ENCODE results near the gene SLC18A2.
"Not testable (repeated sequence)": the region's sequence is repeated elsewhere in the genome, so short reads cannot be mapped to it uniquely, and the experiment has no call there.

Gene SLC18A2

GRCh38 chr10:117240621-117241529 lies at the start of gene SLC18A2:
Gene SLC18A2, plus strand, starts transcription at chr10:117241114. Its CDS starts 580 bp downstream, at chr10:117241694.
- DNase-seq: no peak

DNA sequence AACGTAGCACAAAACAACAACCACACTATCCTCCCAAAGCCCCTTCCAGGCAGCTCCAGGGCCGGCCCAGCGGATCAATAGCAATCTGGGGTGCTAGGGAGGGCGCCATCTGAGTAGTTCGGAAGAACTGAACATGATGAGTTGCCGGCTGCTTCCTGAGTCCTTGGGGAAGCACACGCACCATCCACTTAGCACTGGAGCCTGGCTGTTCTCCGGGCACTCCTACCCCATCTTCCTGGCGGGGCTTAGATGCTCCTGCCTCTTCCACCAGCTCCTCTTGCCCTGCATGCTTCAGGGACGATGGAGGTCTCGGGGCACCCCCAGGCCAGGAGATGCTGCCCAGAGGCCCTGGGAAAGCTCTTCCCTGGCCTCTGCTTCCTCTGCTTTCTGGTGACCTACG lies 43.7 kb upstream of the SLC18A2 start, which contains the start of gene KCNK18:
Gene KCNK18, plus strand, starts transcription at position 301 of the 400 bp plus-strand sequence. Its CDS starts 0 bp downstream, at position 301.
- no peak for DNase-seq

- no peak for DNase-seq
Observed at GRCh38 chr10:117198088-117198487, 42.8 kb upstream of the SLC18A2 start.

- no peak for DNase-seq
Observed at GRCh38 chr10:117201826-117202225, 39.1 kb upstream of the SLC18A2 start.

- no peak for DNase-seq
Observed at GRCh38 chr10:117204316-117204715, 36.6 kb upstream of the SLC18A2 start.

- no peak for DNase-seq
Observed at GRCh38 chr10:117212176-117212575, 28.7 kb upstream of the SLC18A2 start.

- no peak for DNase-seq
Observed at GRCh38 chr10:117214401-117214800, 26.5 kb upstream of the SLC18A2 start.

- DNase-seq: no peak
Observed at GRCh38 chr10:117215079-117215478, 25.8 kb upstream of the SLC18A2 start.

GRCh38 chr10:117216028-117216427 lies 24.9 kb upstream of the SLC18A2 start:
- no peak for DNase-seq

DNA sequence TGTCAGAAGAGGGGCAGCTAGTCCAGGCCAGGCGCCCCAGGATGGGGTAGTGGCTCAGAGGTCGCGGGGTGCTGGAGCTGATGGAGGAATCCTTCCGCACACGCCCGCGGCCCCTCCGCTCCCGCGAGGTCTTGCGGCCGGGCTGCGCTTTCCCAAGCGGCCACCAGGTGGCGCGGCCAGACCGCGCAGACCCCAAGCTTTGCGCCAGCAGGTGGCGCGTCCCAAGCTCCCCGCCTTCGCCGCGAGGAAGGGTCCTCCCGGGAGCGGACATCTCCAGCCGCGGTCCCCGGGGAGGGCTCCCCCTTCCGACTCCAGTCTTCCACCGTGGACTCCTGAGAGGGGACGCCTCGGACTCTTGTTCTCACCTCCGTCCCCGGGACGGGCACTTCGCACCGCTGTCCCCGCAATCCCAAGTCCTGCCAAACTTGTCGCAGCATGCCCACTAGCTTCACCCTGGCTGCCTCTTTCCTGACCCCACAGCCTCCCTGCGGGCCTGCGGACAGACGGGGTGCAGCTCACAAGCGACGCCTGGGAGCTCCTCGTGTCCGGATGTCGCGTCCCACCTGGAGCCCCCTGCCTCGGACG lies 24.2 kb upstream of the SLC18A2 start:
- peak in 1 of 2 experiments; percentile 68 for DNase-seq

- peak in 1 of 2 experiments; percentile 25 for DNase-seq
Observed at GRCh38 chr10:117217196-117217761, 23.6 kb upstream of the SLC18A2 start.

DNA sequence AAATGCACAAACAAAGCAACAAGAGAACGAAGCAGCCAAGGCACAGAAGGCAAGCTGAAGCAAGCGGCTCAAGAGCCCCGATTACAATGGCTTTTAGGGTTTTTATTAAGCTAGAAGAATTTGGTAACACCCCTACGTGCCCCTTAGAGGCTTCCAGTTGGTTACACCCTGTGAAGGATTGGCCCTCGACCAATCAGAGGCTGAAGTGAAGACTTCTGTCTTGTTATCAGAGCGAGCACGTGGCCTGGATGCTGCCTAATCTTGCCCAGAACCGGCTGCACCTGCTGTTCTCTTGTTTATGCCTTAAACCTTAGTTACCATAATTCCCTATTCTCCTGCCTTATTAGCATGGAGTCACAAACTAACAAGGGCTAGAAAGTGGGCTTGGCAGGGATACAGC lies 22.3 kb upstream of the SLC18A2 start:
- no peak for DNase-seq

- DNase-seq: no peak
Observed at GRCh38 chr10:117221156-117221711, 19.7 kb upstream of the SLC18A2 start.

DNA sequence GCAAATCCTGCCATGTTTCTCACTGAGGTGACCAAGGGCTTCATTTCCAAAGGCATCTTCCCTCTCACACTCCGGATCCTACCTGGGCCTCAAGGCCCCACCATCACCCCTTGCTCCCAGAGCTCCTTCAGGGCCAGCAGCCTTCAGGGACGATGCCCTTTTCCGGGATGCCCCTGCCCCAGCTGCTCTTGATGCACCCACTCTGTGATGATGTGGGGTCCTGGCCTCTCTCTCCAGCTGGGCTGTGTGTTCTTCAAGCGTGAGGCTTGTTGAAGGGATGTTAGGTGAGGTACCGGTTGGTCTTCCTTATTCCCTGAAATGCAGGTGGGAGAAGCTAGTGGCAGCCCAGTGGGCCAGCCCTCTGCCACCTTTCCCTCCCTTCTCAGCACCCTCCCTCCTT lies 18.4 kb upstream of the SLC18A2 start:
- DNase-seq: no peak

- no peak for DNase-seq
Observed at GRCh38 chr10:117222976-117223692, 17.8 kb upstream of the SLC18A2 start.

GRCh38 chr10:117223693-117224430 lies 17.1 kb upstream of the SLC18A2 start:
- DNase-seq: no peak

DNA sequence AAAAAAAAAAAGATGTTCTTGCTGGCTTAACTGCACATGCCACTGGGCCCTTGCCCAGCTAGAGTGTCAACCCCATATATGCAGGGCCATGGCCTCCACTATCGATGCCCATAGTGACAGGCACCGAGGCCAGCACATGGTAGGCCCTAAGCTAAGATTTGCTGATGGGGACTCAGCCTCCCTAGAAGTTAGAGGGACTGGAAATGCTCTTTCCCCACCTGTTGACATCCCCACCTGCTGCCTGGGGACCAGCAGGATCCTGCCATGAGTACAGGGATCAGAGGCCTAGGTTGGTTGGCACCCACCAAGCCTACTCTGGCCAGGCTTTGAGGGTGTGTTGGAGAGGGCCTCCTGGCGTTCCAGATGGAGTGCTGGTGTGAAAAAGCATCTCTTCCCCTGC lies 16.0 kb upstream of the SLC18A2 start:
- no peak for DNase-seq

DNA sequence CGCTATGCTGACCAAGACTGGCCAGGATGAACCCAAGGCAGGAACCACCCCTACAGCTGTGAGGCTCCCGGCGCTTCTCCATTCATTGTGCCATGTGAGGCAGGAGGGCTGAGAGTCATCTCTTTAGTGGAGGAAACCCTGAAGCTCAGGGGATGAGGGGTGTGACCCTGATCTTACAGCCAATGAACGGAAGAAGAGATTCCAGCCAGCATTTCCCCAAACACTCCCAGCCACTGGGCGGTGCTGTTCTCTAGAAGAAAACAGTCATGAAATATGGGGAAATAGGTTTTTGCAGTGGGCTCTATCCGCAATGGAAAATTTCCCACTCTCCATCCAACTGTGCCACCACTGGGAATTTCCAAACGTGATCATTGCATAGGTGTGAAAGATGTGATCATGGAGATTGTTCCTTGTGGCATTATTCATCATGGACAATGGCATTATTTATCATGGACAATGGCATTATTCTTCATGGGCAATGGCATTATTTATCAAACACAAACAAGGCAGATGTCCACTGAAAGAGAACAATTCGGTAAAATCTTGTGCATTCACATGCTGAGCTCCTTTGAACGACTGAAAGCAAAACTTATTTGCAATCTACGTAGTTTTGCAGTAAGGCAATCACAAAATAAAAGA lies 14.0 kb upstream of the SLC18A2 start:
- DNase-seq: peak in 1 of 2 experiments; percentile 3

DNA sequence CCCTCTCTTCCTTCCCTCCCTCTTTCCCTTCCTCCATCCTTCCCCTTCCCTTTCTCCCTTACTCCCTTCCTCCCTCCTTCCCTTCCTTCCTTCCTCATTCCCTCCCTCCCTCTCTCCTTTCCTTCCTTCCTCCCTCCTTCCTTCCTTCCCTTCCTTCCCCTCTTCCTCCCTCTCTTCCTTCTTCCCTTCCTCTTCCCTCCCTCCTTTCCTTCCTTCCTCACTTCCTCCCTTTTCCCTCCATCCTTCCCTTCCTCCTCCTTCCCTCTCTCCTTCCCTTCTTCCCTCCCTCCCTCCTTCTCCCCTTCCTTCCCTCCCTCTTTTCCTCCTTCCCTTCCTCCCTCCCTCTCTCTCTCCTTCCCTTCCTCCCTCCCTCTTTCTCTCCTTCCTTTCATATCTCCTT lies 12.7 kb upstream of the SLC18A2 start:
- no peak for DNase-seq

DNA sequence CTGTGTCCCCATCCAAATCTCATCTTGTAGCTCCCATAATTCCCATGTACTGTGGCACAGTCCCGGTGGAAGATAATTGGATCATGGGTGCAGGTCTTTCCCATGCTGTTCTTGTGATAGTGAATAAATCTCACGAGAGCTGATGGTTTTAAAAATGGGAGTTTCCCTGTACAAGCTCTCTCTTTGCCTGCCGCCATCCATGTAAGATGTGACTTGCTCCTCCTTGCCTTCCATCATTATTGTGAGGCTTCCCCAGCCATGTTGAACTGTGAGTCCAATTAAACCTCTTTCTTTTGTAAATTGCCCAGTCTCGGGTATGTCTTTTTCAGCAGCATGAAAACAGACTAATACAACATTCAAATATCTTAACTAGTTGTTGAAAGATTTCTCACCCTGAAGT lies 10.8 kb upstream of the SLC18A2 start:
- not testable (repeated sequence) for DNase-seq

DNA sequence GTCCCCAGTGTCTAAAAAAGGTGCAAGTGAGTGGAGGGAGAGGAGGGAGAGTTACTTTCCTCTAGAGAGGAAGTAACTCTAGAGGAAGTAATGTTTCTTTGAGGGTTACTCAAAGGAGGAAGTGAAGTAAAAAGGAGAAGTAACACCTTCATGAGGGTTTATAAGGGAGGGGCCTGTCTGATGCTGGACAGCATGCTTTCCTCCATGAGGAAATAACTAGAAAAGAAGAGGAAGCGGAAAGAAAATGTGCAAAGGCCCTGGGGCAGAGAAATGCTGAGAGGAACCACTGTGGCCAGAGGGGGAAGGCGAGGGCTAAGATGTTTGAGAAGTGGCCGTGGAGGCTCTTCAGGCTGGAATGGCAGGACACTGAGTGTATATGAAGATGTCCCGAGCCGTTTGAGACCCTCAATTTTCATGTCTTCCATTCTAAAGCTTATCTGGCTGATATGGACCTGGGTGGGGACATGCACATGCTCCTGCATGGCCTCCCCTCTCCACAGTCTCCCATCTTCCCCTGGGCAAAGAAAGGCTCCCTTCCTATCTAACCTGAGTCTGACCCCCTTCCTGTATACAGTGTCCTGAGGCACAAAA lies 3.4 kb upstream of the SLC18A2 start:
- DNase-seq: no peak
